Measurements from ENCODE around the gene TMOD1.

DNA sequence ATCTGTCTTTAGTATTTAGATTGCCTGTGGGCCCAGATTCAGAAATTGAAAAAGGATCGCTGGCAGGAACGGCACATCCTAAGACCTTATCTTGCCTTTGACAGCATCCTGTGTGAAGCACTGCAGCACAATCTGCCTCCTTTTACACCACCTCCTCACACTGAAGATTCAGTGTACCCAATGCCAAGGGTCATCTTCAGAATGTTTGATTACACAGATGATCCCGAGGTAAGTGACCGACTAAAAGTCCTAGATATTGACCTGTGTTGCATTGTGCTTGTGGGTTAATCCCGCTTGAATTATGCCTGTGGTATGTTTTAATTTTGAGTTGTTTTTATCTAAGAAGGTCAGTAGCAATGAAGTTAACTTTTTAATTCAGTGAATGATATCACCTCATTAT lies 146.5 kb downstream of the TMOD1 start:
- TF ChIP-seq POLR2A (IDR thresholded peaks at IDR 0.05): no peak
- TF ChIP-seq CTCF (IDR thresholded peaks at IDR 0.05): no peak

Measured in uterus (tissue), 2 donors.